ENCODE measurements around the gene MED9. TPM values are rescaled to one million over a fixed set of nuclear protein-coding genes. Genes with fewer than 3 reads are reported as not detected.

MED9 gene
- total and polyA plus RNA-seq, 4 donors: 6.6 to 11.1 (median 7.8) TPM

DNA sequence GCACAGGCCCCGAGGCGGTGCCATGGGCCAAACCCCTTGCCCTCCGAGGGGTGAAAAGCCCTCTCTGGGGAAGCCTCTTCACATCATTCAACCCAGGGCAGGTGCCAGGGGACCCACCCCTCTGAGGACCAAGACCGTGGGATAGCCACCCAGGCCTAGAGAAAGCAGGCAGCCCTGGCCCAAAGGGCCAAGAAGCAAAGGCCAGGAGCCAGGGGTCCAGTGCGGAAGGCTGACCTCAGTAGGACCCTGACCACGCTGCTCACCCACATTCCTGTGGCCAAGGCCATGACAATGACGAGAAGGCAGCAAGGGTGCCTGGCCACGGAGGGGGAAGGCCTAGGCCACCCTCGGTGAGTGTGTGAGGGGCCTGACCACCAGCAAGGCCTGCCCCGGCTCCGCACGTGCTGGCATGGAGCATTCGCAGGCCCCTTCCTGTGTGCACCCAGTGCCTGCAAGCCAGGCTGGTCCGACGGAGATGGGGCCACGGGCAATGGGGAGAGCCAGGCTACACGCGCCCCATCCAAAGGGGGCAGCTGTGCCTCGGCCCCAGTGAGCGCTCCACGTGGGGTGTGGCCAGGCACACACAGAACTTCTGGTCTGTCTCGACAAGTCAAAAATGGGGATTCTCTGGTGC is 43.9 kb downstream of the MED9 start:
- no peak overlapping the region for H3K27ac ChIP-seq (ENCODE audit: low read depth in 1 of 2, low read length in 2 of 2)
- no peaks in the 10 kb centered on the region for H3K9me3 ChIP-seq (ENCODE audit: control insufficient read depth, low read length)
- no peaks in the 10 kb centered on the region for H3K36me3 ChIP-seq (ENCODE audit: control insufficient read depth in 1 of 2, insufficient read depth in 2 of 2, low read length in 1 of 2)
- no peak overlapping the region for H3K4me3 ChIP-seq (ENCODE audit: low read length in 2 of 2)
- ATAC-seq (ENCODE audit: low FRiP score) (no peak), DNase-seq (peak in 1 of 2 donors; percentile 38)
- intact Hi-C loops (cut with DNase I): no loop called here
- H3K27me3 ChIP-seq (ENCODE audit: control insufficient read depth in 1 of 2, insufficient read depth in 2 of 2, low read length in 1 of 2): no peaks in the 10 kb centered on the region
- WGBS, 2 donors: 89 to 93% methylated on average over 22 of the region's 22 CpGs
- H3K4me1 ChIP-seq (ENCODE audit: control insufficient read depth in 1 of 2, insufficient read depth in 2 of 2, low read length in 2 of 2): no peaks in the 10 kb centered on the region

GRCh38 chr17:17523001-17523730 is 46.4 kb downstream of the MED9 start:
- H3K27me3 ChIP-seq (ENCODE audit: control insufficient read depth in 1 of 2, insufficient read depth in 2 of 2, low read length in 1 of 2): no peaks in the 10 kb centered on the region
- H3K4me3 ChIP-seq (ENCODE audit: low read length in 2 of 2): no peak overlapping the region
- intact Hi-C loops (cut with DNase I): no loop called here
- no peaks in the 10 kb centered on the region for H3K9me3 ChIP-seq (ENCODE audit: control insufficient read depth, low read length)
- no peak overlapping the region for H3K27ac ChIP-seq (ENCODE audit: low read depth in 1 of 2, low read length in 2 of 2)
- DNase-seq (peak in 1 of 2 donors; percentile 25), ATAC-seq (ENCODE audit: low FRiP score) (no peak)
- no peaks in the 10 kb centered on the region for H3K4me1 ChIP-seq (ENCODE audit: control insufficient read depth in 1 of 2, insufficient read depth in 2 of 2, low read length in 2 of 2)
- WGBS, 2 donors: 88 to 91% methylated on average over 14 of the region's 14 CpGs
- H3K36me3 ChIP-seq (ENCODE audit: control insufficient read depth in 1 of 2, insufficient read depth in 2 of 2, low read length in 1 of 2): no peaks in the 10 kb centered on the region

GRCh38 chr17:17523731-17524490 is 47.1 kb downstream of the MED9 start:
- H3K27me3 ChIP-seq (ENCODE audit: control insufficient read depth in 1 of 2, insufficient read depth in 2 of 2, low read length in 1 of 2): no peaks in the 10 kb centered on the region
- no peak overlapping the region for H3K27ac ChIP-seq (ENCODE audit: low read depth in 1 of 2, low read length in 2 of 2)
- H3K36me3 ChIP-seq (ENCODE audit: control insufficient read depth in 1 of 2, insufficient read depth in 2 of 2, low read length in 1 of 2): no peaks in the 10 kb centered on the region
- intact Hi-C loops (cut with DNase I): no loop called here
- WGBS, 2 donors: 90% methylated on average over 19 of the region's 19 CpGs
- no peaks in the 10 kb centered on the region for H3K9me3 ChIP-seq (ENCODE audit: control insufficient read depth, low read length)
- ATAC-seq (ENCODE audit: low FRiP score) (no peak), DNase-seq (no peak)
- H3K4me3 ChIP-seq (ENCODE audit: low read length in 2 of 2): no peak overlapping the region
- H3K4me1 ChIP-seq (ENCODE audit: control insufficient read depth in 1 of 2, insufficient read depth in 2 of 2, low read length in 2 of 2): no peaks in the 10 kb centered on the region

DNA sequence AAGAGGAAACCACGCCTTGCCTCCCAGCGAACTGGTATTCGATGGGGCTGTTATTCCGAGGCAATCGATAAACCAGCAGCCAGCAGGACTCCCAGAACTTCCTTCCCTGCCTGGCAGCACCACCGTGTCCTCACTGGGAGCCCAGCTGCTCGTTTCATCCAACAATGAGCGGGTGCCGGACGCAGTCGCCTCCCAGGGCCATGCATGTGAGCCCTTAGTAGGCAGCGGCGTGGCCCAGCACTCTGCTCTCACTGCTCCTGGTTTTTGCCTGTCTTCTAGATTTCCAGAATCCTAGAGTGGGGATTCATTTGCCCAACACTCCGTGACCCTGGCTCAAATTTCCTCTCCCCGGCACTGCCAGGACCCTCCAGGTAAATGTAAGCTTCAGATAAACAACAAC is 48.5 kb downstream of the MED9 start:
- 90 to 95% methylated on average over 15 of the region's 15 CpGs for WGBS, 2 donors

GRCh38 chr17:17525956-17526355 is 49.2 kb downstream of the MED9 start:
- WGBS, 2 donors: 78% methylated on average over 6 of the region's 6 CpGs
- Histone ChIP-seq H3K4me3 (ENCODE audit: low read length in 2 of 2) (no peak overlapping the region), H3K27ac (ENCODE audit: low read depth in 1 of 2, low read length in 2 of 2) (no peak overlapping the region), H3K4me1 (ENCODE audit: control insufficient read depth in 1 of 2, insufficient read depth in 2 of 2, low read length in 2 of 2) (no peaks in the 10 kb centered on the region), H3K27me3 (ENCODE audit: control insufficient read depth in 1 of 2, insufficient read depth in 2 of 2, low read length in 1 of 2) (no peaks in the 10 kb centered on the region), H3K36me3 (ENCODE audit: control insufficient read depth in 1 of 2, insufficient read depth in 2 of 2, low read length in 1 of 2) (no peaks in the 10 kb centered on the region), H3K9me3 (ENCODE audit: control insufficient read depth, low read length) (no peaks in the 10 kb centered on the region)
- intact Hi-C loops (cut with DNase I): no loop called here
- no peak for ATAC-seq (ENCODE audit: low FRiP score)
- peak in 1 of 2 donors; percentile 8 for DNase-seq

More for the DNA sequence above, 48.5 kb downstream of the MED9 start:
- no peaks in the 10 kb centered on the region for H3K36me3 ChIP-seq (ENCODE audit: control insufficient read depth in 1 of 2, insufficient read depth in 2 of 2, low read length in 1 of 2)
- DNase-seq (peak in 1 of 2 donors; percentile 33), ATAC-seq (ENCODE audit: low FRiP score) (no peak)
- intact Hi-C loops (cut with DNase I): no loop called here
- no peaks in the 10 kb centered on the region for H3K9me3 ChIP-seq (ENCODE audit: control insufficient read depth, low read length)
- no peaks in the 10 kb centered on the region for H3K27me3 ChIP-seq (ENCODE audit: control insufficient read depth in 1 of 2, insufficient read depth in 2 of 2, low read length in 1 of 2)
- no peaks in the 10 kb centered on the region for H3K4me1 ChIP-seq (ENCODE audit: control insufficient read depth in 1 of 2, insufficient read depth in 2 of 2, low read length in 2 of 2)
- H3K27ac ChIP-seq (ENCODE audit: low read depth in 1 of 2, low read length in 2 of 2): no peak overlapping the region
- H3K4me3 ChIP-seq (ENCODE audit: low read length in 2 of 2): no peak overlapping the region

GRCh38 chr17:17526369-17526768 is 49.6 kb downstream of the MED9 start:
- peak in 1 of 2 donors; percentile 44 for DNase-seq
- no peaks in the 10 kb centered on the region for H3K4me1 ChIP-seq (ENCODE audit: control insufficient read depth in 1 of 2, insufficient read depth in 2 of 2, low read length in 2 of 2)
- no peak overlapping the region for H3K27ac ChIP-seq (ENCODE audit: low read depth in 1 of 2, low read length in 2 of 2)
- no peak overlapping the region for H3K4me3 ChIP-seq (ENCODE audit: low read length in 2 of 2)
- no peaks in the 10 kb centered on the region for H3K9me3 ChIP-seq (ENCODE audit: control insufficient read depth, low read length)
- WGBS, 2 donors: 60 to 68% methylated on average over 14 of the region's 14 CpGs
- no peaks in the 10 kb centered on the region for H3K27me3 ChIP-seq (ENCODE audit: control insufficient read depth in 1 of 2, insufficient read depth in 2 of 2, low read length in 1 of 2)
- intact Hi-C loops (cut with DNase I): no loop called here
- no peak for ATAC-seq (ENCODE audit: low FRiP score)
- H3K36me3 ChIP-seq (ENCODE audit: control insufficient read depth in 1 of 2, insufficient read depth in 2 of 2, low read length in 1 of 2): no peaks in the 10 kb centered on the region

GRCh38 chr17:17527534-17527933 is 50.7 kb downstream of the MED9 start:
- ATAC-seq (ENCODE audit: low FRiP score): no peak
- Histone ChIP-seq H3K4me3 (ENCODE audit: low read length in 2 of 2) (no peak overlapping the region), H3K27me3 (ENCODE audit: control insufficient read depth in 1 of 2, insufficient read depth in 2 of 2, low read length in 1 of 2) (no peaks in the 10 kb centered on the region), H3K36me3 (ENCODE audit: control insufficient read depth in 1 of 2, insufficient read depth in 2 of 2, low read length in 1 of 2) (no peaks in the 10 kb centered on the region), H3K9me3 (ENCODE audit: control insufficient read depth, low read length) (no peaks in the 10 kb centered on the region), H3K4me1 (ENCODE audit: control insufficient read depth in 1 of 2, insufficient read depth in 2 of 2, low read length in 2 of 2) (no peaks in the 10 kb centered on the region), H3K27ac (ENCODE audit: low read depth in 1 of 2, low read length in 2 of 2) (no peak overlapping the region)
- WGBS, 2 donors: 96% methylated on average over 11 of the region's 11 CpGs
- intact Hi-C loops (cut with DNase I): no loop called here
- DNase-seq: peak in 1 of 2 donors; percentile 13

DNA sequence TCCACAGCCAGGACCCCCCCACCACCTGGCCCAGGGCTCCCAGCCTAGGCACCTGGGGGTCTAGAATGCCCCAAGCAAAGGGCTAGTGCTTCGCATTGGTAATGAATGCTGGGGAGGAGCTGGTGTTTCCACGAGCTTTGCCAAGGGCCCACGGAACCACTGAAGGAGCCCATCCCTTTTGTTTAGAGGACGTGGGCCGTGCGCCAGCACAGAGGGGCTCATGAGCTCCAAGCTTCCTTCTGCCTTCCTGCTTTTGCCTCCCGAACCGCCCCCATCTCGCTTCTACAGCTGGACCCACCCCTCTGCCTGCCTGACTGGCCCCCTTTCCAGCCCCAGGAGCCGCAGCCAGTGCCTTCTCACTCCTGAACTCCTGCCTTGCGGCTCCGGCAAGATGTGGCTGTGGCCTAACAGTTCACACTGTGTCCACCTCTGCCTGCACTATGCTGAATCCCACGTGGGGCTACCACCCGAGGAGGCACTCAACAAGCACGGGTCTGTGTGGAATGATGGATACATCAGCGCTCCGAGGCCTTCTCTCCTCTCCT is 51.2 kb downstream of the MED9 start:
- Histone ChIP-seq H3K27ac (ENCODE audit: low read depth in 1 of 2, low read length in 2 of 2) (no peak overlapping the region), H3K4me1 (ENCODE audit: control insufficient read depth in 1 of 2, insufficient read depth in 2 of 2, low read length in 2 of 2) (no peaks in the 10 kb centered on the region), H3K9me3 (ENCODE audit: control insufficient read depth, low read length) (no peaks in the 10 kb centered on the region), H3K4me3 (ENCODE audit: low read length in 2 of 2) (no peak overlapping the region), H3K36me3 (ENCODE audit: control insufficient read depth in 1 of 2, insufficient read depth in 2 of 2, low read length in 1 of 2) (no peaks in the 10 kb centered on the region), H3K27me3 (ENCODE audit: control insufficient read depth in 1 of 2, insufficient read depth in 2 of 2, low read length in 1 of 2) (no peaks in the 10 kb centered on the region)
- DNase-seq (no peak), ATAC-seq (ENCODE audit: low FRiP score) (no peak)
- WGBS, 2 donors: 96% methylated on average over 12 to 17 of the region's 17 CpGs
- intact Hi-C loops (cut with DNase I): no loop called here
